ENCODE measurements around the gene RAD21L1.

DNA sequence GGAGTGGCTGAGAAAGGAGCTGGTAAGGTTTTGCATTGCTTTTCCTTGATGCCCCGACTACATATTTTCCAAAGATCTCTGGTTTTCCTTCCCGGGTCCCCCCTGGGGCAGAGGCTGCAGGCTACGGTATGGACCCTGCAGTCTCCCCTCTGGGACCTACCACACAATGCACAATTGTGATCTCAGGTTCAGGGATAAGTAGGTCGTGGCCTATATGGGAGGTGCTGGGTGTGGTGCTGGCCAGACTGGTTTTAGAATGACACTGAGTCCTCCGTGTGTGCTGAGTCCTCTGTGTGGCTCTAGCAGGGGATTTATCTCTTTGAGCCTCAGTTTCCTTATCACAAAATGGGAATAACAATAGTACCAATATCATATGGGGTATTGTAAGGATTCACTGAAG, 22.2 kb upstream of the RAD21L1 start:
- TF ChIP-seq FOXK2 (IDR thresholded peaks at IDR 0.05) (no peak), BHLHE40 (IDR thresholded peaks at IDR 0.05; ENCODE audit: borderline replicate concordance) (no peak), SP1 (IDR thresholded peaks at IDR 0.05) (no peak), ELF4 (IDR thresholded peaks at IDR 0.05) (no peak), L3MBTL2 (conservative IDR thresholded peaks at IDR 0.05) (no peak), FOXA1 (IDR thresholded peaks at IDR 0.05) (no peak), FOXM1 (IDR thresholded peaks at IDR 0.05; ENCODE audit: borderline replicate concordance) (no peak)
